H9 (cell line): ENCODE results near the gene STOX2. TPM values are rescaled to one million over a fixed set of nuclear protein-coding genes. Genes with fewer than 3 reads are reported as not detected.

Source experiments
- DNase-seq: peaks from one replicate; pipeline ENCODE4 v3.0.0-alpha.2; 2017
- H2AFZ ChIP-seq: one replicate; pipeline ENCODE4 v1.6.1; 2013; ENCODE audit warnings: mild to moderate bottlenecking, low read length, control low read depth, moderate library complexity
- H2AK5ac ChIP-seq: 2 replicates; pipeline ENCODE4 v1.6.1; 2013; ENCODE audit warnings: low read length, control low read depth, mixed read lengths; ENCODE audit not compliant: insufficient read length
- H2BK120ac ChIP-seq: one replicate; pipeline ENCODE4 v1.6.1; 2013; ENCODE audit warnings: low read depth, mild to moderate bottlenecking, low read length, control low read depth, inconsistent platforms; ENCODE audit not compliant: poor library complexity, severe bottlenecking
- H2BK12ac ChIP-seq: 2 replicates; pipeline ENCODE4 v1.6.1; 2013; ENCODE audit warnings: low read length, control low read depth, mixed read lengths, low read depth; ENCODE audit not compliant: insufficient read length
- H2BK15ac ChIP-seq: 2 replicates; pipeline ENCODE4 v1.6.1; 2013; ENCODE audit warnings: low read depth, low read length, control low read depth
- H2BK20ac ChIP-seq: one replicate; pipeline ENCODE4 v1.6.1; 2013; ENCODE audit warnings: low read depth, mild to moderate bottlenecking, low read length, control low read depth, inconsistent platforms; ENCODE audit not compliant: poor library complexity, severe bottlenecking
- H2BK5ac ChIP-seq: 2 replicates; pipeline ENCODE4 v1.6.1; 2013; ENCODE audit warnings: low read length, control low read depth, mixed read lengths; ENCODE audit not compliant: insufficient read length
- H3K14ac ChIP-seq: 2 replicates; pipeline ENCODE4 v1.6.1; 2013; ENCODE audit warnings: low read length, control low read depth; ENCODE audit not compliant: insufficient read depth
- H3K18ac ChIP-seq: 2 replicates; pipeline ENCODE4 v1.6.1; 2013; ENCODE audit warnings: low read depth, mild to moderate bottlenecking, mixed read lengths, low read length, control low read depth; ENCODE audit not compliant: insufficient read length
- H3K23ac ChIP-seq: 2 replicates; pipeline ENCODE4 v1.6.1; 2013; ENCODE audit warnings: low read length, control low read depth, mixed read lengths, low read depth; ENCODE audit not compliant: insufficient read length
- H3K23me2 ChIP-seq: 2 replicates; pipeline ENCODE4 v1.6.1; 2013; ENCODE audit warnings: low read depth, mild to moderate bottlenecking, mixed read lengths, low read length, control low read depth; ENCODE audit not compliant: insufficient read length, poor library complexity, severe bottlenecking
- H3K27ac ChIP-seq: 2 replicates; pipeline ENCODE4 v1.5.1; 2013; ENCODE audit warnings: low read length, control low read depth, mixed read lengths, low read depth; ENCODE audit not compliant: insufficient read length
- H3K27me3 ChIP-seq: 2 replicates; pipeline ENCODE4 v1.6.1; 2013; ENCODE audit warnings: low read length, control low read depth, inconsistent platforms; ENCODE audit not compliant: insufficient read depth
- H3K4ac ChIP-seq: 2 replicates; pipeline ENCODE4 v1.6.1; 2013; ENCODE audit warnings: low read depth, mild to moderate bottlenecking, control low read depth, inconsistent platforms, low read length, moderate library complexity
- H3K4me1 ChIP-seq: 2 replicates; pipeline ENCODE4 v1.6.1; 2013; ENCODE audit warnings: low read length, control low read depth, inconsistent platforms; ENCODE audit not compliant: insufficient read depth
- H3K4me2 ChIP-seq: 2 replicates; pipeline ENCODE4 v1.6.1; 2013; ENCODE audit warnings: low read length, control low read depth, mixed read lengths; ENCODE audit not compliant: insufficient read length, insufficient read depth
- H3K56ac ChIP-seq: 2 replicates; pipeline ENCODE4 v1.6.1; 2013; ENCODE audit warnings: low read depth, mild to moderate bottlenecking, mixed read lengths, low read length, control low read depth; ENCODE audit not compliant: insufficient read length
- H3K79me1 ChIP-seq: 2 replicates; pipeline ENCODE4 v1.6.1; 2013; ENCODE audit warnings: low read depth, mild to moderate bottlenecking, moderate library complexity, low read length, control low read depth, inconsistent platforms; ENCODE audit not compliant: insufficient read depth, poor library complexity, severe bottlenecking
- H3K79me2 ChIP-seq: 2 replicates; pipeline ENCODE4 v1.6.1; 2013; ENCODE audit warnings: low read length, control low read depth, inconsistent platforms; ENCODE audit not compliant: insufficient read depth
- H3K9ac ChIP-seq: 2 replicates; pipeline ENCODE4 v1.6.1; 2013; ENCODE audit warnings: low read length, control low read depth, mixed read lengths; ENCODE audit not compliant: insufficient read length; ENCODE audit errors: extremely low read depth
- H3K9me3 ChIP-seq: one replicate; pipeline ENCODE4 v1.6.1; 2013; ENCODE audit warnings: low read depth, low read length, inconsistent platforms; ENCODE audit not compliant: control insufficient read depth
- H3T11ph ChIP-seq: one replicate; pipeline ENCODE4 v1.6.1; 2013; ENCODE audit warnings: mild to moderate bottlenecking, low read length, control low read depth, inconsistent platforms
- H4K20me1 ChIP-seq: one replicate; pipeline ENCODE4 v1.6.1; 2013; ENCODE audit not compliant: control insufficient read depth, insufficient read length, insufficient read depth
- H4K5ac ChIP-seq: 2 replicates; pipeline ENCODE4 v1.6.1; 2013; ENCODE audit warnings: low read depth, mild to moderate bottlenecking, mixed read lengths, low read length, control low read depth; ENCODE audit not compliant: insufficient read length
- H4K8ac ChIP-seq: replicated peaks from 2 replicates; pipeline ENCODE4 v1.6.1; 2013; ENCODE audit warnings: low read length, control low read depth, mixed read lengths, low read depth; ENCODE audit not compliant: insufficient read length
- H4K91ac ChIP-seq: 2 replicates; pipeline ENCODE4 v1.6.1; 2013; ENCODE audit warnings: low read depth, mild to moderate bottlenecking, moderate library complexity, mixed read lengths, low read length, control low read depth; ENCODE audit not compliant: insufficient read length
- H3K27ac Mint-ChIP-seq, 3 experiments: 2 replicates in 2 of 3; 3 replicates in 1 of 3; pipeline ENCODE4 v1.8.0; 2020 to 2021; ENCODE audit warnings: mixed read lengths in 3 of 3, mild to moderate bottlenecking in 1 of 3, moderate library complexity in 1 of 3
- H3K27me3 Mint-ChIP-seq: 2 replicates; pipeline ENCODE4 v1.8.0; 2021; ENCODE audit warnings: low read depth, mild to moderate bottlenecking, moderate library complexity, mixed read lengths
- H3K36me3 Mint-ChIP-seq, 3 experiments: 2 replicates in 2 of 3; 3 replicates in 1 of 3; pipeline ENCODE4 v1.8.0; 2020 to 2021; ENCODE audit warnings: low read depth in 3 of 3, mixed read lengths in 3 of 3; ENCODE audit not compliant: insufficient read depth in 1 of 3
- H3K4me1 Mint-ChIP-seq, 2 experiments: 2 replicates each; pipeline ENCODE4 v1.8.0; 2020; ENCODE audit warnings: mixed read lengths in 2 of 2
- H3K4me3 Mint-ChIP-seq, 2 experiments: 2 replicates in 1 of 2; 3 replicates in 1 of 2; pipeline ENCODE4 v1.8.0; 2020 to 2021; ENCODE audit warnings: mild to moderate bottlenecking in 2 of 2, mixed read lengths in 2 of 2, moderate library complexity in 1 of 2
- H3K9me3 Mint-ChIP-seq, 2 experiments: 2 replicates in 1 of 2; 3 replicates in 1 of 2; pipeline ENCODE4 v1.8.0; 2020; ENCODE audit warnings: mild to moderate bottlenecking in 2 of 2, mixed read lengths in 2 of 2, moderate library complexity in 1 of 2
- WGBS: extraction: QIAGEN DNeasy Blood & Tissue Kit; methylation state at CpG from one replicate; pipeline ENCODE4 v1.1.7; 2013; ENCODE audit warnings: missing lambda C conversion rate, low lambda C conversion rate, mixed read lengths; ENCODE audit not compliant: insufficient read length; ENCODE audit errors: extremely low coverage; 5-methylcytosine and 5-hydroxymethylcytosine counted together
- total RNA-seq: library from RNA; stranded (reverse); gene quantifications from 2 replicates; pipeline ENCODE4 v1.2.1, GENCODE V29; 2021
- TF ChIP-seq, protein P1 (sequence below): fragments of 200-600 bp; sonication (generic); conservative IDR thresholded peaks from 3 replicates; pipeline ENCODE4 v1.8.0; 2021; ENCODE audit warnings: antibody characterized with exemption, mild to moderate bottlenecking

The STOX2 gene
- total RNA-seq, 1 experiment from 2014 or later = 28.2 TPM

DNA sequence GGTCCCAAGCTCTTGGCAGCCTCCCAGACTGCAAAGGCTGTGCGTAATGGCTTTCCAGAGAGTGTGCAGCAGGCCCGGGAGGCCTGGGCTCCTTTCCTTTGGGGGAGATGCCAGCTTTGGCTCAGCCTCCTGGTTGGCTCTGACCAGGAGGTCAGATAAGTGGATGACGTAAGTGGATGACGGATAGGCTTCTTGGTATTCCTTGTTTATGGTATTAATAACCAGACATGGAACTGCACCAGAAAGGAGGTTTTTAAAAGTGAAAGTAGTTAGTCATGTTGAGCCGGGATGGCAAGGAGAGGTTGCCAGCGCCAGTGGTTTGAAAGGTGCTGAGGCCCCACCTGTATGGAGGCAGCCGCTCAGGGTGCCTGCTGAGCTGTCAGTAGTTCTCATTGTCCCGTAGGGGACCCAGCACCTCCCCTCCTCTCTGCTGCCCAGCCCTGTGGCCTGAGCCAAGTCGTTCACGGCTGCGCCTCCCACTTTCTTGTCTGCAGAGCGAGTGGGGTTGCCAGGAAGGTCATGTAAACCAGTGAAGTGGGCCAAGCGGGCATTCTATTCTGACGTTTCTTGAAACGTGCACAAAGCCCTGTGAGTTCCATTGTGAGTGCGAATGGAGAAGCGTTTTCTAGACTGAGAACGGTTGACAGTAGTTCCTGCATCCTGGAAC is 28.7 kb upstream of the STOX2 start:
- TF ChIP-seq, protein P1, sequence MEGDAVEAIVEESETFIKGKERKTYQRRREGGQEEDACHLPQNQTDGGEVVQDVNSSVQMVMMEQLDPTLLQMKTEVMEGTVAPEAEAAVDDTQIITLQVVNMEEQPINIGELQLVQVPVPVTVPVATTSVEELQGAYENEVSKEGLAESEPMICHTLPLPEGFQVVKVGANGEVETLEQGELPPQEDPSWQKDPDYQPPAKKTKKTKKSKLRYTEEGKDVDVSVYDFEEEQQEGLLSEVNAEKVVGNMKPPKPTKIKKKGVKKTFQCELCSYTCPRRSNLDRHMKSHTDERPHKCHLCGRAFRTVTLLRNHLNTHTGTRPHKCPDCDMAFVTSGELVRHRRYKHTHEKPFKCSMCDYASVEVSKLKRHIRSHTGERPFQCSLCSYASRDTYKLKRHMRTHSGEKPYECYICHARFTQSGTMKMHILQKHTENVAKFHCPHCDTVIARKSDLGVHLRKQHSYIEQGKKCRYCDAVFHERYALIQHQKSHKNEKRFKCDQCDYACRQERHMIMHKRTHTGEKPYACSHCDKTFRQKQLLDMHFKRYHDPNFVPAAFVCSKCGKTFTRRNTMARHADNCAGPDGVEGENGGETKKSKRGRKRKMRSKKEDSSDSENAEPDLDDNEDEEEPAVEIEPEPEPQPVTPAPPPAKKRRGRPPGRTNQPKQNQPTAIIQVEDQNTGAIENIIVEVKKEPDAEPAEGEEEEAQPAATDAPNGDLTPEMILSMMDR = no peak
- H3K36me3 Mint-ChIP-seq = no peaks in the 10 kb centered on the region
- Histone ChIP-seq H3K56ac (no peak overlapping the region), H3K23me2 (no peaks in the 10 kb centered on the region), H4K91ac (no peak overlapping the region), H2BK20ac (no peak overlapping the region), H3K23ac (no peak overlapping the region), H2AK5ac (no peak overlapping the region), H3K79me2 (no peaks in the 10 kb centered on the region), H3K9me3 (no peaks in the 10 kb centered on the region), H3K4me1 (no peaks in the 10 kb centered on the region), H2BK12ac (no peak overlapping the region), H3K27me3 (no peaks in the 10 kb centered on the region), H3K18ac (no peak overlapping the region), H2BK5ac (no peak overlapping the region), H3K4me2 (no peak overlapping the region), H3K4ac (no peak overlapping the region), H3K14ac (no peak overlapping the region), H3K27ac (no peak overlapping the region), H4K5ac (no peak overlapping the region), H2BK120ac (no peak overlapping the region), H3T11ph (no peak overlapping the region), H3K79me1 (no peaks in the 10 kb centered on the region), H2BK15ac (no peak overlapping the region), H3K9ac (no peak overlapping the region), H4K8ac (no peak overlapping the region), H4K20me1 (no peaks in the 10 kb centered on the region), H2AFZ (no peak overlapping the region)
- H3K27me3 Mint-ChIP-seq = peaks cover 61% of the 10 kb centered on the region
- no CpG with 5 or more reads among the region's 18 CpGs for WGBS
- no peak for DNase-seq
- H3K9me3 Mint-ChIP-seq = no peaks in the 10 kb centered on the region
- H3K4me1 Mint-ChIP-seq = peaks cover 31 to 41% of the 10 kb centered on the region in 2 experiments
- H3K27ac Mint-ChIP-seq = no peak overlapping the region
- no peak overlapping the region for H3K4me3 Mint-ChIP-seq
